ENCODE data around the gene KLF13. TPM values are rescaled to one million over a fixed set of nuclear protein-coding genes. Genes with fewer than 3 reads are reported as not detected.

Gene KLF13
- total and polyA plus RNA-seq, 10 of the 15 experiments (the other 5 are each of a cell fraction or from before 2014, with no cell fraction given) = 20.3 to 109 (median 51.4) TPM

- TF ChIP-seq FOS (IDR thresholded peaks at IDR 0.05; ENCODE audit: borderline replicate concordance, extremely low read depth, insufficient read length) (no peak), CBFB (IDR thresholded peaks at IDR 0.05; ENCODE audit: low read depth) (no peak), CBX3 (IDR thresholded peaks at IDR 0.05; ENCODE audit: borderline replicate concordance, low read depth) (no peak), TCF3 (IDR thresholded peaks at IDR 0.05; ENCODE audit: borderline replicate concordance, insufficient read depth, low read depth, low read length) (peak; percentile 56; the same call in 1 of the 2 replicates), CTCF (IDR thresholded peaks at IDR 0.05 in 2 of 3, conservative IDR thresholded peaks at IDR 0.05 in 1 of 3; ENCODE audit: control insufficient read depth in 2 of 3, extremely low read depth in 1 of 3, insufficient read depth in 1 of 3, low read depth in 3 of 3, low read length in 3 of 3) (no peak), GABPA (IDR thresholded peaks at IDR 0.05; ENCODE audit: low read depth) (0 out of 2 replicates have a peak, but pooled peaks have one; percentile 42), TARDBP (IDR thresholded peaks at IDR 0.05; ENCODE audit: borderline replicate concordance) (no peak)
Observed at GRCh38 chr15:31360843-31361763, 34.5 kb downstream of the KLF13 start (continued).
